B cell (primary cell): ENCODE measurements around the gene GRM4. TPM values are rescaled to one million over a fixed set of nuclear protein-coding genes. Genes with fewer than 3 reads are reported as not detected.

Source experiments
- ATAC-seq: fragments of 200-7000 bp; cut with Tn5 transposase; one replicate; pipeline ENCODE4 v1.10.0; 2021; ENCODE audit warnings: low read depth, mild to moderate bottlenecking, moderate number of reproducible peaks, moderate library complexity
- CTCF ChIA-PET: fragments of 350-600 bp; sonication (Branson Sonifier 250); formaldehyde crosslinking; loops from one replicate; lab custom pipeline; 2021; ENCODE audit warnings: antibody characterized with exemption, inconsistent platforms; lab: Charles Lee
- POLR2A ChIA-PET: fragments of 350-600 bp; sonication (Branson Sonifier 250); formaldehyde crosslinking; loops from one replicate; lab custom pipeline; 2021; ENCODE audit warnings: antibody characterized with exemption; lab: Charles Lee
- DNase-seq: peaks from one replicate; pipeline ENCODE4 v3.0.0; 2013
- H2AFZ ChIP-seq: 2 replicates; pipeline ENCODE4 v1.6.1; 2012; ENCODE audit warnings: mild to moderate bottlenecking, low read depth, low read length; ENCODE audit not compliant: insufficient read depth, poor library complexity, severe bottlenecking
- H3K27ac ChIP-seq, 2 donors: 1 replicate in 1 of 2; 2 replicates in 1 of 2; pipeline ENCODE4 v1.5.1; 2012 to 2013; ENCODE audit warnings: low read length in 2 of 2, mild to moderate bottlenecking in 2 of 2, moderate library complexity in 1 of 2
- H3K27me3 ChIP-seq, 4 experiments: fragments of 200-600 bp in 1 of 4; sonication (generic) in 1 of 4; replicated peaks in 1 of 4; 1 replicate in 2 of 4; 2 replicates in 2 of 4; pipeline versions ENCODE4 v1.6.1 to v1.7.0; 2013 to 2016; ENCODE audit warnings: low read length in 3 of 4, mild to moderate bottlenecking in 2 of 4, mixed read lengths in 1 of 4, moderate library complexity in 1 of 4; ENCODE audit not compliant: insufficient read depth in 4 of 4, control insufficient read depth in 3 of 4; ENCODE audit errors: control extremely low read depth in 1 of 4
- H3K36me3 ChIP-seq, 2 experiments: replicated peaks in 1 of 2; 1 replicate in 1 of 2; 2 replicates in 1 of 2; pipeline versions ENCODE4 v1.6.1 to v1.7.1; 2013; ENCODE audit warnings: low read length in 1 of 2; ENCODE audit not compliant: insufficient read depth in 2 of 2, control insufficient read depth in 1 of 2; ENCODE audit errors: control extremely low read depth in 1 of 2, extremely low read depth in 1 of 2
- H3K4me1 ChIP-seq, 2 donors: fragments of 200-600 bp in 1 of 2; sonication (generic) in 1 of 2; 1 replicate in 1 of 2; 2 replicates in 1 of 2; pipeline versions ENCODE4 v1.5.1 to v1.6.1; 2013 to 2017; ENCODE audit warnings: low read length in 2 of 2; ENCODE audit not compliant: control insufficient read depth in 2 of 2, insufficient read depth in 2 of 2
- H3K4me2 ChIP-seq: replicated peaks from 2 replicates; pipeline ENCODE3; 2012; ENCODE audit warnings: mild to moderate bottlenecking, low read depth, low read length; ENCODE audit not compliant: poor library complexity, severe bottlenecking
- H3K4me3 ChIP-seq, 5 experiments: fragments of 200-600 bp in 1 of 5; sonication (generic) in 1 of 5; 1 replicate in 3 of 5; 2 replicates in 2 of 5; pipeline versions ENCODE4 v1.5.1 to v1.7.0; 2011 to 2016; ENCODE audit warnings: low read length in 4 of 5, mild to moderate bottlenecking in 4 of 5, low read depth in 2 of 5, control low read depth in 1 of 5, moderate library complexity in 1 of 5; ENCODE audit not compliant: insufficient read depth in 1 of 5; ENCODE audit errors: control extremely low read depth in 1 of 5, extremely low read depth in 1 of 5
- H3K79me2 ChIP-seq: fragments of 200-600 bp; sonication (generic); one replicate; pipeline ENCODE4 v1.6.0; 2016; ENCODE audit warnings: low read length; ENCODE audit not compliant: control insufficient read depth, insufficient read depth
- H3K9ac ChIP-seq: fragments of 200-600 bp; sonication (generic); 2 replicates; pipeline ENCODE4 v1.6.1; 2017; ENCODE audit warnings: mild to moderate bottlenecking, low read length, moderate library complexity
- H3K9me3 ChIP-seq, 3 donors: one replicate each; pipeline versions ENCODE4 v1.6.1 to v1.7.1; 2013; ENCODE audit warnings: low read length in 2 of 3; ENCODE audit not compliant: control insufficient read depth in 2 of 3, insufficient read depth in 1 of 3; ENCODE audit errors: control extremely low read depth in 1 of 3
- H4K20me1 ChIP-seq: 2 replicates; pipeline ENCODE4 v1.6.0; 2012; ENCODE audit warnings: mild to moderate bottlenecking, low read length; ENCODE audit not compliant: insufficient read depth, control insufficient read depth, poor library complexity, severe bottlenecking
- H3K27ac Mint-ChIP-seq: one replicate; pipeline ENCODE4 v1.8.0; 2021; ENCODE audit warnings: mixed read lengths
- H3K27me3 Mint-ChIP-seq: one replicate; pipeline ENCODE4 v1.8.0; 2021; ENCODE audit warnings: mixed read lengths
- H3K4me1 Mint-ChIP-seq: one replicate; pipeline ENCODE4 v1.8.0; 2021; ENCODE audit warnings: mixed read lengths
- H3K4me3 Mint-ChIP-seq: one replicate; pipeline ENCODE4 v1.8.0; 2021; ENCODE audit warnings: mixed read lengths
- H3K9me3 Mint-ChIP-seq: one replicate; pipeline ENCODE4 v1.8.0; 2022; ENCODE audit warnings: mixed read lengths; ENCODE audit not compliant: insufficient read depth
- EZH2 ChIP-seq: IDR thresholded peaks from 2 replicates; pipeline ENCODE4 v1.6.1; 2012; ENCODE audit warnings: borderline replicate concordance, low read depth, mild to moderate bottlenecking, moderate library complexity, low read length; ENCODE audit not compliant: insufficient read depth, poor library complexity, severe bottlenecking
- whole genome bisulfite sequencing: methylation state at CpG from one replicate; pipeline ENCODE4 v1.1.5; 2013; ENCODE audit warnings: missing lambda C conversion rate; ENCODE audit not compliant: insufficient coverage; 5-methylcytosine and 5-hydroxymethylcytosine counted together
- intact Hi-C: fragments of 100-400 bp; cut with micrococcal nuclease; formaldehyde crosslinking; loops from one replicate; pipeline ENCODE4 v1.10.0; 2022
- polyA plus RNA-seq: library from polyadenylated mRNA; depleted of rRNA; stranded (reverse); fragments of >200 nt; gene quantifications from 2 replicates; pipeline ENCODE4 v1.2.3, GENCODE V29; 2012
- total RNA-seq, 2 donors: library from RNA; stranded (reverse); fragments of 120-200 nt in 1 of 2; gene quantifications; 1 replicate in 1 of 2; 2 replicates in 1 of 2; pipeline versions ENCODE4 v1.2.3 to v1.2.4, GENCODE V29; 2013 to 2022
- TF ChIP-seq, protein P1 (sequence below): fragments of 200-600 bp; IDR thresholded peaks from one replicate; pipeline ENCODE4 v1.8.0; 2022; ENCODE audit warnings: antibody characterized with exemption, mild to moderate bottlenecking

Gene GRM4
- total and polyA plus RNA-seq, 2 donors (not counting 1 experiment from before 2014, with no cell fraction given), result 0.04 TPM; not detected in 1

DNA sequence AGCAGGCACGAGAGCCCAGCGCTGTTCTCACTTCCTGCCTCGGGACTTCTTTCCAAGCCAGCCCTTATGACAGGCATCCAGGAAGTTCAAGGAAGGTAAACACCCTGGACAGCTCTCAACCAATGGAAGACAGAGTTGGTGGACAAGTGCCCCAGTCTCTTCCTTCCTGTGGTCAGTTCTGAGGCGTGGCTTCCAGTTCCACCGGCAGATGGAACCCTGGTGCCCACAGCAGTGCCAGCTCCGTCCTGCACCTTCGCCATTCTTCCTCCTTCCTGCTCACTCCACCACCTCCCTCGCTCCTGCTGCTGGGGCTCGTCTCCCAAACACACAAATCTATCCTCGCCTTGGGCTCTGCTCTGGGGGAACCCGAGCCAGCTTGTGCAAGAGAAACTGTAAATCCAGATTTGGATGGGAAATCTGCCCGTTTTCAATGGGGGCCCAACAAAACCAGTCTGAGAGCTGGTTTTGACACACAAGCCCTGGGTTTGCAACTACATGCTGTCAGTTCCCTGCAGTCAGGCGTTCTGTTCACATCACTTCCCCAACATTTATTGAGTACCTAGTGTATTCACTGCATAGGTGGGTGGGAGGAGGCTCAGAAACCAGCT, 162.7 kb downstream of the GRM4 start:
- Histone ChIP-seq H3K4me2 (no peak overlapping the region), H3K4me1 (no peaks in the 10 kb centered on the region), H3K4me3 (no peak overlapping the region), H3K79me2 (no peaks in the 10 kb centered on the region), H4K20me1 (no peaks in the 10 kb centered on the region), H3K27me3 (peaks cover 0 to 7% (median 0%) of the 10 kb centered on the region in 4 experiments), H2AFZ (no peak overlapping the region), H3K27ac (no peak overlapping the region), H3K36me3 (no peaks in the 10 kb centered on the region), H3K9ac (no peak overlapping the region), H3K9me3 (no peaks in the 10 kb centered on the region)
- TF ChIP-seq, protein P1, sequence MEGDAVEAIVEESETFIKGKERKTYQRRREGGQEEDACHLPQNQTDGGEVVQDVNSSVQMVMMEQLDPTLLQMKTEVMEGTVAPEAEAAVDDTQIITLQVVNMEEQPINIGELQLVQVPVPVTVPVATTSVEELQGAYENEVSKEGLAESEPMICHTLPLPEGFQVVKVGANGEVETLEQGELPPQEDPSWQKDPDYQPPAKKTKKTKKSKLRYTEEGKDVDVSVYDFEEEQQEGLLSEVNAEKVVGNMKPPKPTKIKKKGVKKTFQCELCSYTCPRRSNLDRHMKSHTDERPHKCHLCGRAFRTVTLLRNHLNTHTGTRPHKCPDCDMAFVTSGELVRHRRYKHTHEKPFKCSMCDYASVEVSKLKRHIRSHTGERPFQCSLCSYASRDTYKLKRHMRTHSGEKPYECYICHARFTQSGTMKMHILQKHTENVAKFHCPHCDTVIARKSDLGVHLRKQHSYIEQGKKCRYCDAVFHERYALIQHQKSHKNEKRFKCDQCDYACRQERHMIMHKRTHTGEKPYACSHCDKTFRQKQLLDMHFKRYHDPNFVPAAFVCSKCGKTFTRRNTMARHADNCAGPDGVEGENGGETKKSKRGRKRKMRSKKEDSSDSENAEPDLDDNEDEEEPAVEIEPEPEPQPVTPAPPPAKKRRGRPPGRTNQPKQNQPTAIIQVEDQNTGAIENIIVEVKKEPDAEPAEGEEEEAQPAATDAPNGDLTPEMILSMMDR, result no peak
- no peak for TF ChIP-seq EZH2
- Mint-ChIP-seq H3K27me3 (peaks cover 20% of the 10 kb centered on the region), H3K27ac (no peak overlapping the region), H3K4me3 (no peak overlapping the region), H3K4me1 (no peaks in the 10 kb centered on the region), H3K9me3 (no peaks in the 10 kb centered on the region)
- no peak for DNase-seq
- WGBS, result 34% methylated on average over 8 of the region's 13 CpGs
- intact Hi-C loops, result no loop called here
- ATAC-seq, result no peak
- ChIA-PET CTCF (no interaction called here), POLR2A (no interaction called here)

DNA sequence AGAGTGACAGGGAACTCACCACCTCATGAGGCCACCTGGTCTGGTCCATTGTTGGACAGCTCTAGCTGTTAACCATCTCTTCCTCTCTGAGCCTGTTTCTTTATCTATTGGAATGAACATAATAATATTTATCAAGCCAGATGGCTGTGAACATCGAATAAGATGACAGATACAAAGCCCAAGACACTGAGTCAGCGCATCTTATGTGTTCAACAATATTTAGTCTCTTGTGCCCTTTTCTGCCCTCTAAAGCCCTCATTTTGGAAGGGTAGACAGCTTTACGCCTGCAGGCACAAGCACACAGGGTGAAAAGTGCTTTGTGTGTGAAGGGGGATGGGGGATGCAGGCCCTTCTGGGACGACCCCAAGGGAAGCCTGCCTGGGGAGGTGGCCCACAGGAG, 164.0 kb downstream of the GRM4 start:
- POLR2A ChIA-PET, result no interaction called here
- Mint-ChIP-seq H3K4me3 (no peak overlapping the region), H3K9me3 (no peaks in the 10 kb centered on the region), H3K27me3 (peaks cover 30% of the 10 kb centered on the region), H3K27ac (no peak overlapping the region), H3K4me1 (no peaks in the 10 kb centered on the region)
- H3K4me1 ChIP-seq, result no peaks in the 10 kb centered on the region
- DNase-seq (no peak), ATAC-seq (no peak)
- H3K27ac ChIP-seq, result no peak overlapping the region
- no peaks in the 10 kb centered on the region for H4K20me1 ChIP-seq
- TF ChIP-seq, protein P1, result no peak
- no peak for TF ChIP-seq EZH2
- H3K79me2 ChIP-seq, result no peaks in the 10 kb centered on the region
- H3K27me3 ChIP-seq, result peaks cover 0 to 18% (median 0%) of the 10 kb centered on the region in 4 experiments
- H3K4me3 ChIP-seq, result no peak overlapping the region
- intact Hi-C loops, result no loop called here
- 100% methylated on average over 2 of the region's 4 CpGs for WGBS
- H3K36me3 ChIP-seq, result no peaks in the 10 kb centered on the region
- H3K4me2 ChIP-seq, result no peak overlapping the region
- no peak overlapping the region for H3K9ac ChIP-seq
- no peak overlapping the region for H2AFZ ChIP-seq
- CTCF ChIA-PET, result no interaction called here
- peaks cover 0 to 3% (median 0%) of the 10 kb centered on the region in 3 donors for H3K9me3 ChIP-seq
